Measurements from ENCODE around the gene SMPD4.
"Not testable (repeated sequence)": the region's sequence is repeated elsewhere in the genome, so short reads cannot be mapped to it uniquely, and the experiment has no call there.

Gene SMPD4

GRCh38 chr2:130185896-130186295, 4.5 kb upstream of the SMPD4 start:
- no peak for DNase-seq

- DNase-seq, result no peak
Observed at GRCh38 chr2:130185436-130185835, 4.0 kb upstream of the SMPD4 start.

- no peak for DNase-seq
Observed at GRCh38 chr2:130183512-130184373, 2.3 kb upstream of the SMPD4 start.

- not testable (repeated sequence) for DNase-seq
Observed at GRCh38 chr2:130182826-130183511, 1.6 kb upstream of the SMPD4 start.

- peak; percentile 92 for DNase-seq
Observed at GRCh38 chr2:130181880-130182682, 679 bp upstream of the SMPD4 start, which contains the start of gene MZT2B. MZT2B (plus strand) TSS chr2:130182262; CDS start chr2:130182283, 21 bp downstream.

- DNase-seq, result not testable (repeated sequence)
Observed at GRCh38 chr2:130180404-130181324, 738 bp downstream of the SMPD4 start.

GRCh38 chr2:130174866-130175265, 6.5 kb downstream of the SMPD4 start:
- DNase-seq, result peak; percentile 48

- no peak for DNase-seq
Observed at GRCh38 chr2:130169896-130170295, 11.5 kb downstream of the SMPD4 start.

- peak; percentile 27 for DNase-seq
Observed at GRCh38 chr2:130169163-130169562, 12.2 kb downstream of the SMPD4 start.

GRCh38 chr2:130166611-130167010, 14.8 kb downstream of the SMPD4 start:
- DNase-seq, result not testable (repeated sequence)

- no peak for DNase-seq
Observed at GRCh38 chr2:130165293-130166016, 15.9 kb downstream of the SMPD4 start.

- DNase-seq, result no peak
Observed at GRCh38 chr2:130162968-130163367, 18.4 kb downstream of the SMPD4 start.

GRCh38 chr2:130162486-130162885, 18.9 kb downstream of the SMPD4 start:
- DNase-seq, result not testable (repeated sequence)

- DNase-seq, result not testable (repeated sequence)
Observed at GRCh38 chr2:130160838-130161705, 20.3 kb downstream of the SMPD4 start.

- no peak for DNase-seq
Observed at GRCh38 chr2:130160131-130160530, 21.3 kb downstream of the SMPD4 start.

GRCh38 chr2:130159376-130159775, 22.0 kb downstream of the SMPD4 start:
- not testable (repeated sequence) for DNase-seq

GRCh38 chr2:130158631-130159030, 22.8 kb downstream of the SMPD4 start:
- DNase-seq, result no peak

GRCh38 chr2:130157825-130158514, 23.4 kb downstream of the SMPD4 start:
- DNase-seq, result peak; percentile 30

GRCh38 chr2:130157354-130157753, 24.0 kb downstream of the SMPD4 start:
- not testable (repeated sequence) for DNase-seq

- no peak for DNase-seq
Observed at GRCh38 chr2:130156624-130157004, 24.8 kb downstream of the SMPD4 start.
